Non-pigmented ciliary epithelial cell (primary cell): ENCODE data around the gene C4orf46.
"Not testable (repeated sequence)": the region's sequence is repeated elsewhere in the genome, so short reads cannot be mapped to it uniquely, and the experiment has no call there.

ENCODE experiments used
- DNase-seq: peaks from one replicate; pipeline ENCODE4 v3.0.0-alpha.2; 2010; ENCODE audit warnings: low read depth

Gene C4orf46

GRCh38 chr4:158671665-158671914 lies at the start of gene C4orf46:
Gene C4orf46 (minus strand): TSS chr4:158671887. CDS start chr4:158671801, 86 bp downstream.
- no peak for DNase-seq

GRCh38 chr4:158715802-158716201 lies 44.1 kb upstream of the C4orf46 start:
- DNase-seq: no peak

GRCh38 chr4:158714937-158715336 lies 43.2 kb upstream of the C4orf46 start:
- no peak for DNase-seq

DNA sequence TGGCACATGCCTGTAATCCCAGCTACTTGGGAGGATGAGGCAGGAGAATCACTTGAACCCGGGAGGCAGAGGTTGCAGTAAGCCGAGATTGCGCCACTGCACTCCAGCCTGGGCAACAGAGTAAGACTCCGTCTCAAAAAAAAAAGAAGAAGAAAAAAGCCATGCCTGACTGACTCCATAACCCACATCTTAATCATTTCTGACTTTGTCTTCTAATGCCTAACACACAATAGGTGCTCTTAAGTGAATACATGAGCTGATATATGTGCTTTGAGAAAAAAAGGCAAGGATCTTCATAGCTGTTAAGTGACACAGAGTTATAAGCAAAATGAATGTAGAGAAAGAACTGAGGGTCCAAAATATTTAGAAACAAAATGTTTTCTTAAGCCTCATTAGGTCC lies 40.9 kb upstream of the C4orf46 start:
- not testable (repeated sequence) for DNase-seq

GRCh38 chr4:158710814-158711213 lies 39.1 kb upstream of the C4orf46 start:
- DNase-seq: no peak

DNA sequence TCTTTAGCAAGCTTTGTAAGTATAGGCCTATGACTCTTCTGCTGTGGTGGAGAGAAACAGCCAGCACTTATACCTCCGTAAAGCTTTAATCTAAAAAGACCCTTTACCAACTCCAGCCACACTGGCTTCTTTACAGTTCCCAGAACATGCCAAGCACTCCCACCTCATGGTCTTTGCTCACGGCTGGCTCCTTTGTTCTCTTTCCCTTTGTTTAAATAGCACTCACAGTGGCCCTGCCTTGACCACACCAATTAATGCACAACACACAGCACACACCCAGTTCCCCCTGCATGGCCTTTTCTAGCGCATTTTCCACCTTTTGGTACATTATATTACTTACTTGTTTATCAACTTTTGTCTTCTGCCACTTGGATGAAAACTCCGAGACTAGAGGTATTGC lies 32.6 kb upstream of the C4orf46 start:
- DNase-seq: no peak

GRCh38 chr4:158688813-158689212 lies 17.1 kb upstream of the C4orf46 start:
- DNase-seq: no peak

DNA sequence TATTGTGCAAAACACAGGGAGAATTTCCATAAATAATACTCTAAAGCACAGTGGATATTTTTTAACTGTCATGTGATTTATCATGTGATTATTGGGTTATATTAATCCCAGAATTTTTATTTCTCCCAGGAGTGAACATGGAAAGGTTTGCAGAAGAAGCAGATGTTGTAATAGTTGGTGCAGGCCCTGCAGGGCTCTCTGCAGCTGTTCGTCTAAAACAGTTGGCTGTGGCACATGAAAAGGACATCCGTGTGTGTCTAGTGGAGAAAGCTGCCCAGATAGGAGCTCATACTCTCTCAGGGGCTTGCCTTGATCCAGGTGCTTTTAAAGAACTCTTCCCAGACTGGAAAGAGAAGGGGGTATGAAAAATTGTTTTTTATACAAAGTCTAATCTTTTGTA lies 10.4 kb upstream of the C4orf46 start:
- no peak for DNase-seq

- no peak for DNase-seq
Observed at GRCh38 chr4:158681629-158682028, 9.9 kb upstream of the C4orf46 start.

DNA sequence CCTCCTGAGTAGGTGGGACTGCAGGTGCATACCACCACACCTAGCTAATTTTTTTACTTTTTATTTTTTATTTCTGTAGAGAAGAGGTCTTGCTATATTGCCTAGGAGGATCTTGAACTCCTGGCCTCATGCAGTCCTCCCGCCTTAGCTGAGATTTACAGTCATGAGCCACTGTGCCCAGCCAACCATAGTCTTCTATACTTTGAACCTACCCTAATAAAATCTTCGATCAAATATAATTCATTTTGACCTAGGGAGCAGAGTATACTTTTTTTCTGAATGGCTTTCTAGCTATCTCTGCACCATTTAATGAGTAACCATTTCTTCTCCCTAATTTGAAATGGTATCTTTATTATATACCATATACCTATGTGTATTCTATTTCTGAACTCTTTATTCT lies 7.1 kb upstream of the C4orf46 start:
- DNase-seq: no peak

DNA sequence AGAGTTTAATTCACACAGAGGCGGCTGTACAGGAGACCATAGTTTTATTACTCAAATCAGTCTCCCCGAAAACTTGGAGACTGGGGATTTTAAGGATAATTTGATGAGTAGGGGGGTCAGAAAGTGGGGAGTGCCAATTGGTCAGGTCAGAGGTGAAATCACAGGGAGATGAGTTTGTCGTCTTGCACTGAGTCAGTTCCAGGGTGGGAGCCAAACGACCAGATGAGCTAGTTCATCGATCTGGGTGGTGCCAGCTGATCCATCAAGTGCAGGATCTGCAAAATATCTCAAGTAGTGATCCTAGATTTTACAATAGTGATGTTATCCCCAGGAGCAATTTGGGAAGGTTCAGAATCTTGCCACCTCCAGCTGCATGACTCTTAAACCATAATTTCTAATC lies 4.4 kb upstream of the C4orf46 start:
- no peak for DNase-seq

- no peak for DNase-seq
Observed at GRCh38 chr4:158673633-158674032, 1.9 kb upstream of the C4orf46 start.

DNA sequence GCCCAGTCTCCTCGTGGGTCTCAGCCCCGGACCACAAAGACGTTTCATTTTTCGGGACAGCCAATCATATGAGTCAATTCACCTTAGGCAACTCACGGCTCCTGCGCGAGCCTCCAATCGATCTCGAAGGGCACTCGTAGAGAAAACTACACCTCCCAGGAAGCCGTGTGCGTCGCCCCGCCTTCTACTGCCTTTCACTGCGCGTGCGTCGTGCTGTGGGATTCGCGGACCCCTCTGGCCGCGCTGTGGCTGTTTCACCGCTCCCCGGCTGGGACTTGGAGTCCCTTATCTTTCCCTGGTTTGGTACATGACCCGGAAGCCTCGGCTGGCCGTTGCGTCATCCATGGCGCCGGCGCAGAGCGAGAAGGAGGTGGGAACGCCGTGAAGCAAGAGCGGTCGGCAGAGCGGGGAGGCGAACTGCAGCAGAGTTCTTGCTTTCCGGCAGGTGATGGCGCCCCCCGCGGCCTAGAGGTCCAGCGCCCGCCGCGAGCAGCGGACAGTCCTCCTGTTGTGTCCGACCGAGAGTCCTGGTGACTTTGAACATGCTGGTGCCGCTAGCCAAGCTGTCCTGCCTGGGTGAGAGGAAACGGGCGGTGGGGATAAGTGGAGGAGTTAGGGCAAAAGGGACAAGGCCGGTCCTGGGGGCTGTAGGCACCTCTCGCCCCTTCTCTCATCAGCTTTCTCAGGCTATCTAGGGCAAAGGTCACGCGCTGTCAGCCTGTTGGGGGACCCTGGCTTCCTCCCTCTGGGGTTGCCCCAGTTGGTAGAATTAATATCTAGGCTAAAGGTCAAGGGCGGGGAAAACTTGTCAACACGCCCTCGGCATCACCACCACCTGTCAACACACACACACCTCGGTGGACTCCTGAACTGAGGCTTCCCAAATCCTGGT lies 474 bp upstream of the C4orf46 start, which contains the start of gene ETFDH:
Gene ETFDH (plus strand): TSS at position 382 of the 892 bp plus-strand sequence. CDS start 161 bp downstream, at position 543.
- DNase-seq: peak; percentile 97

- peak; percentile 44 for DNase-seq
Observed at GRCh38 chr4:158670975-158671664, 567 bp downstream of the C4orf46 start.

DNA sequence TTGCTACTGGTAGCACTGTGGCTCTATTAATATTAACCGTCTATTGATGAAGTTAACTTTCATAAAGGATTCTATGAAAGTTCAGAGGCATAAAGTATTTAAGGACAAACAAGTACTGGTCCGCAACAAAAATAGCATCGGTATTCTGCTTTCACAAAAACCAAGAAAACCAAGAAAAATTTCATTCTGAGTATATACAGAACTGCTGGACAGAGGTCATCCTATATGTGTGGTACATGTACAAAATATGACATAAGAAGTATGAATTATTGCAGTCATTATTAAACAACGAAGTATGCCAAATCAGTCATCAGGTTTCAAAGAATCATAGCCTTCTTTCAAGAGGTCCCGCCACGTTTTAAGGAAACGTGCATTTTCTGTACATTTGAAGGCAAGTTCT lies 2.4 kb downstream of the C4orf46 start:
- no peak for DNase-seq

- no peak for DNase-seq
Observed at GRCh38 chr4:158667651-158668198, 4.0 kb downstream of the C4orf46 start.

GRCh38 chr4:158666892-158667291 lies 4.8 kb downstream of the C4orf46 start:
- no peak for DNase-seq

DNA sequence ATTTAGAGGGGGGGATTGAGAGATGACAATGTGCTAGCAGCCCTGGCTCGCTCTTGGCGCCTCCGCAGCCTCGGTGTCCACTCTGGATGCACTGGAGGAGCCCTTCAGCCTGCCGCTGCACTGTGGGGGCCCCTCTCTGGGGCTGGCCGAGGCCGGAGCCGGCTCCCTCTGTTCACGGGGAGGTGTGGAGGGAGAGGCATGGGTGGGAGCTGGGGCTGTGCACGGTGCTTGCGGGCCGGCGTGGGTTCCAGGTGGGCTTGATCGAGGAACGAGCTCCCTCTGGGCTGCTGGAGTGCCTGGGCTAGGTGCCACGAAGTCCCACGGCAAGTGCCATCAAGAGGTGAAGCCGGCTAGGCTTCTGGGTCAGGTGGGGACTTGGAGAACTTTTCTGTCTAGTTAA lies 6.9 kb downstream of the C4orf46 start:
- DNase-seq: no peak

- DNase-seq: not testable (repeated sequence)
Observed at GRCh38 chr4:158663707-158664625, 7.7 kb downstream of the C4orf46 start.

DNA sequence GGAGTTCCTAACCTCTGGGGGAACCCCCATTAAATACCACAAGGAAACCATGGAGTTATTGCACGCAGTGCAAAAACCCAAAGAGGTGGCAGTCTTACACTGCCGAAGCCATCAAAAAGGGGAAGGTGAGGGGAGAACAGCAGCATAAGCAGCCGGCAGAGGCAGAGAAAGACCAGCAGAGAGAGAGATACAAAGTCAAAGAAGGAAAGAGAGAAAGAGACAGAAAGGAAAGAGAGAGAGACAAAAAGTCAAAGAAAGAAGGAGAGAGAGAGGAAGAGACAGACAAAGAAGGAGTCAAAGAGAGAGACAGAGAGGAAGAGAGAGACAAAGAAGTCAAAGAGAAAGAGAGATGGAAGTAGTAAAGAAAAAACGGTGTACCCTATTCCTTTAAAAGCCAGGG lies 8.4 kb downstream of the C4orf46 start:
- DNase-seq: not testable (repeated sequence)

DNA sequence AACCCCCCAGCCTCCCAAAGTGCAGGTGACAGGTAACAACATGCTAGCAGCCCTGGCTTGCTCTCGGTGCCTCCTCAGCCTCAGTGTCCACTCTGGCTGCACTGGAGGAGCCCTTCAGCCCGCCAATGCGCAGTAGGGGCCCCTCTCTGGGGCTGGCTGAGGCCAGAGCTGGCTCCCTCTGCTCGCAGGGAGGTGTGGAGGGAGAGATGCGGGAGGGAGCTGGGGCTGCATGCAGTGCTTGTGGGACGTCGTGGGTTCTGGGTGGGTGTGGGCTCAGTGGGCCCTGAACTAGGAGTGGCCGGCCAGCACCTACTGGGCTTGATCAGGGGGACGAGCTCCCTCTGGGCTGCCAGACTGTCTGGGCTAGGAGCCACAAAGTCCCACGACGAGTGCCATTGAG lies 14.4 kb downstream of the C4orf46 start:
- no peak for DNase-seq

- no peak for DNase-seq
Observed at GRCh38 chr4:158656439-158656838, 15.2 kb downstream of the C4orf46 start.
